Measurements from ENCODE around the gene PGM5. TPM values are rescaled to one million over a fixed set of nuclear protein-coding genes. Genes with fewer than 3 reads are reported as not detected.

The PGM5 gene
- total RNA-seq: under 0.01 and 0.72 TPM in 2 replicates

DNA sequence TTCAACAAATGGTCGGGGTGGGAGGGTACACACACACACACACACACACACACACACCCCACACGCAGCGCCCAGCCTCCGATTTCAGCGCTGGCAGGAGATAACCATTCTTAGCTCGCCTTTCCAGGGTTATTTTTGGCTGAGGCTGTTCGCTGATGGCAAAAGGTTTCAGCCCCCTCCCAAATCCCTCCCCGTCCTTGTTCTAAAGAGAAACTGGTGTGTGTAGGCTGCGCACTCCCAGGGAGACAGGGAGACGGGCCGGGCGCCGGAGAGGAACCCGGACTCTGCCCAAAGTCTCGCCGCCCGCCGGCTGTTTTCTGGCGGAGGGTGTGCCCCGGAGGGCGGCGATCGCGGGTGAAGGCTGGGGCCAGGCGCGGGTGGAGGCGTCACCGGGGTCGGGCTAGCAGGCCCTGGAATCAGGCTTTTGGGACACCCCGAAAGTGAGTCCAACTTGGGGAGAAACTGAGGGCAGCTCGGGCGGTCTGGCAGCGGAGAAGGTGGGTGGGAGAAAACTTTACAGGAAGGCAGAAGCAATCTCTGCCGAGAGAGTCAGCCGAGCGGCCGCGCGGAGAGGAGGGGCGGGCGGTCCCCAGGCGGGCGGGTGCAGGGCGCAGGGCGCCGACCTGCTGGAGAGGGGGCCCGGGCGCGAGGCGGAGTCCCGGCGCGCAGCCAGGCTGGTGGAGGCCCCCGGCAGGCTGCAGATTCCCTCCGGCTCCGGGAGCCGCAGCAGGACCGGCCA, at the start of gene PGM5:
TSS of gene PGM5 (plus strand) at position 232 of the 739 bp plus-strand sequence. CDS start 517 bp downstream, outside the sequence.

DNA sequence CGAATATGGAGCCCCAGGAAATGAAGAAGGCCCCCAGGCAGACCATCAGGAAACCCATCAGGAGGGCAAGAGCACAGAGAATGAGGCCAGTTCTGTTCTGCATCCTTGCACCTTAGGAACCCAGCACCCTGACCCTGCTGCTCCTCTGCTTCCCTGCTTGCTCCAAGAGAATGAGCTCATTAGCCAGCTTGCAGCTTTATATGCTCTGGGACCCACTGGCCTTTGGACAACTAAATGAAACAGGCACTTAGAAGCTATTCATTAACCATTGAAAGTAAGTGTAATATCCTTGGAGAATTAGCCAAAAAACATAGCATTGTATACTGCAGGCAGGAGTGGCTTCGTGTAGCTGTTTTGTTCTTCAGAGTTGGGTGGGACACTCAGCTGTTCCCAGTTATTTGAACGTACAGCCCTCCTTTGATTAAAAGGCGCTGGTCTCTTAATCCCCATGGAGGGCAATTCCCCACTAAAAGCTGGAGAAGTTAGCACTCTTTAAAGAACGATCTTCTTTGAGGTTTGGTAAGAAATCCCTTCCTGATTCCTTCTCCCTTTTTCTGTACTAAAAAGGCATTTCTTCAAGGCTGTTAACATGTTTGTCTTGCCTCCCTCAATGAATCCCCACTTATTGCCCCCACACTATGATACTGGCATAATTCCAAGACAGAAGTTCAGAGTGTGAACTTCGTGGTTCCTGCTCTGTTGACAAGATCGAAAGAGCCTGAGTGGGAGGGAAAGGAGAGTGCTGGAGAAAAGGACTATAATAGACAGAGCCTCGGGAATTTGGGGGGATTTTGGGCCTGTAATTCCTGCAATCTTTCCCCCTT, 184.5 kb downstream of the PGM5 start, which contains the start of gene TMEM252:
TSS of gene TMEM252 (minus strand) at position 172 of the 824 bp plus-strand sequence. CDS start at position 103, 69 bp downstream.

Other genes starting within 250 kb of the PGM5 start
- gene ZNG1C, start 114.6 kb upstream of the PGM5 start, total RNA-seq: 9.2 and 21.0 TPM in 2 replicates
- not detected in 2 replicates for gene FOXD4L3, start 53.7 kb upstream of the PGM5 start, total RNA-seq
- gene TMEM252, start 184.3 kb downstream of the PGM5 start, total RNA-seq: not detected in 2 replicates

All from tracheal epithelial cell (primary cell).